Spinal cord (tissue), 10 donors: ENCODE results near the gene RPS6KA4. TPM values are rescaled to one million over a fixed set of nuclear protein-coding genes. Genes with fewer than 3 reads are reported as not detected.
"Not testable (repeated sequence)": the region's sequence is repeated elsewhere in the genome, so short reads cannot be mapped to it uniquely, and the experiment has no call there.

ENCODE experiments used
- DNase-seq, 6 donors: peaks; one replicate each; pipeline versions ENCODE4 v3.0.0 to v3.0.0-alpha.2; 2013 to 2015; ENCODE audit warnings: low spot score in 6 of 6, low read depth in 4 of 6
- H3K27ac ChIP-seq: one replicate; pipeline ENCODE4 v1.5.1; 2013; ENCODE audit warnings: low read depth, low read length, control low read depth
- H3K27me3 ChIP-seq: one replicate; pipeline ENCODE4 v1.6.1; 2013; ENCODE audit warnings: low read length; ENCODE audit not compliant: control insufficient read depth, insufficient read depth
- H3K36me3 ChIP-seq: one replicate; pipeline ENCODE4 v1.6.1; 2013; ENCODE audit warnings: low read length; ENCODE audit not compliant: control insufficient read depth, insufficient read depth
- H3K4me1 ChIP-seq: one replicate; pipeline ENCODE4 v1.6.1; 2013; ENCODE audit warnings: low read length; ENCODE audit not compliant: control insufficient read depth, insufficient read depth
- H3K4me3 ChIP-seq: one replicate; pipeline ENCODE4 v1.5.1; 2013; ENCODE audit warnings: low read depth, low read length, control low read depth
- H3K9me3 ChIP-seq: one replicate; pipeline ENCODE4 v1.6.1; 2013; ENCODE audit warnings: low read length; ENCODE audit not compliant: control insufficient read depth, insufficient read depth
- WGBS: methylation state at CpG from one replicate; pipeline ENCODE4 v1.1.5; 2013; ENCODE audit warnings: missing lambda C conversion rate; ENCODE audit not compliant: insufficient coverage; 5-methylcytosine and 5-hydroxymethylcytosine counted together
- polyA plus RNA-seq, 2 donors: library from polyadenylated mRNA; unstranded; fragments of 120-200 nt; gene quantifications; one replicate each; pipeline ENCODE4 v1.2.1, GENCODE V29; 2013; ENCODE audit not compliant: insufficient read length in 2 of 2
- total RNA-seq, 2 donors: library from RNA; depleted of rRNA in 1 of 2; stranded (reverse); fragments of 120-200 nt in 1 of 2; fragments of >200 nt in 1 of 2; gene quantifications; one replicate each; pipeline versions ENCODE4 v1.2.3 to v1.2.4, GENCODE V29; 2013 to 2014
- donor health status: healthy.

Gene RPS6KA4
- total and polyA plus RNA-seq, 4 donors, result 11.3 to 27.2 (median 20.6) TPM

GRCh38 chr11:64317325-64317960 lies 41.5 kb upstream of the RPS6KA4 start, which contains the start of gene TRMT112:
TRMT112 (minus strand) TSS chr11:64317559; CDS start chr11:64317526, 33 bp downstream.
- peak; percentile 93 to 100 (median 95) for DNase-seq
- H3K4me3 ChIP-seq, result peak within 1 kb of the TSS; percentile 98
- peak within 1 kb of the TSS; percentile 100 for H3K27ac ChIP-seq
- peaks cover 24% of the 10 kb centered on the region for H3K4me1 ChIP-seq
- H3K36me3 ChIP-seq, result peaks cover 64% of the 10 kb centered on the region
- H3K27me3 ChIP-seq, result no peaks in the 10 kb centered on the region
- no peaks in the 10 kb centered on the region for H3K9me3 ChIP-seq
- under 1% methylated on average over 43 of the region's 43 CpGs for WGBS

GRCh38 chr11:64317961-64318765 lies 40.8 kb upstream of the RPS6KA4 start, which contains the start of gene PRDX5:
PRDX5 (plus strand) TSS chr11:64318121; CDS start chr11:64318216, 95 bp downstream.
- 0% methylated on average over 51 of the region's 61 CpGs for WGBS
- H3K36me3 ChIP-seq, result peaks cover 64% of the 10 kb centered on the region
- H3K9me3 ChIP-seq, result no peaks in the 10 kb centered on the region
- H3K27ac ChIP-seq, result peak within 1 kb of the TSS; percentile 100
- DNase-seq, result peak; percentile 90 to 99 (median 94)
- H3K27me3 ChIP-seq, result no peaks in the 10 kb centered on the region
- peak within 1 kb of the TSS; percentile 98 for H3K4me3 ChIP-seq
- H3K4me1 ChIP-seq, result peaks cover 24% of the 10 kb centered on the region

GRCh38 chr11:64318766-64319761 lies 39.9 kb upstream of the RPS6KA4 start:
- H3K27me3 ChIP-seq, result no peaks in the 10 kb centered on the region
- H3K36me3 ChIP-seq, result peaks cover 65% of the 10 kb centered on the region
- H3K4me3 ChIP-seq, result peak overlapping the region; percentile 98
- DNase-seq, result no peak
- 15% methylated on average over 9 of the region's 19 CpGs for WGBS
- H3K9me3 ChIP-seq, result no peaks in the 10 kb centered on the region
- no peak overlapping the region for H3K27ac ChIP-seq
- peaks cover 24% of the 10 kb centered on the region for H3K4me1 ChIP-seq

GRCh38 chr11:64320556-64320955 lies 38.4 kb upstream of the RPS6KA4 start:
- H3K4me3 ChIP-seq, result no peak overlapping the region
- H3K27me3 ChIP-seq, result no peaks in the 10 kb centered on the region
- WGBS, result 87% methylated on average over 5 of the region's 7 CpGs
- peaks cover 53% of the 10 kb centered on the region for H3K36me3 ChIP-seq
- DNase-seq, result no peak
- no peaks in the 10 kb centered on the region for H3K9me3 ChIP-seq
- no peak overlapping the region for H3K27ac ChIP-seq
- H3K4me1 ChIP-seq, result peaks cover 24% of the 10 kb centered on the region

GRCh38 chr11:64321026-64321425 lies 37.9 kb upstream of the RPS6KA4 start:
- H3K36me3 ChIP-seq, result peaks cover 48% of the 10 kb centered on the region
- peaks cover 22% of the 10 kb centered on the region for H3K4me1 ChIP-seq
- H3K27ac ChIP-seq, result no peak overlapping the region
- H3K9me3 ChIP-seq, result no peaks in the 10 kb centered on the region
- H3K4me3 ChIP-seq, result no peak overlapping the region
- WGBS, result 88% methylated on average over 4 of the region's 5 CpGs
- H3K27me3 ChIP-seq, result no peaks in the 10 kb centered on the region
- no peak for DNase-seq

- Histone ChIP-seq H3K27ac (no peak overlapping the region), H3K4me1 (peaks cover 17% of the 10 kb centered on the region), H3K27me3 (no peaks in the 10 kb centered on the region), H3K9me3 (no peaks in the 10 kb centered on the region), H3K4me3 (no peak overlapping the region), H3K36me3 (peaks cover 44% of the 10 kb centered on the region)
- 63% methylated on average over 5 of the region's 5 CpGs for WGBS
- no peak for DNase-seq
Observed at GRCh38 chr11:64321533-64321932, 37.4 kb upstream of the RPS6KA4 start.

- WGBS, result 77% methylated on average over 6 of the region's 7 CpGs
- Histone ChIP-seq H3K36me3 (peaks cover 40% of the 10 kb centered on the region), H3K27me3 (no peaks in the 10 kb centered on the region), H3K27ac (no peak overlapping the region), H3K4me3 (no peak overlapping the region), H3K4me1 (peaks cover 10% of the 10 kb centered on the region), H3K9me3 (no peaks in the 10 kb centered on the region)
- no peak for DNase-seq
Observed at GRCh38 chr11:64322925-64323260, 36.1 kb upstream of the RPS6KA4 start.

- H3K27ac ChIP-seq, result no peak overlapping the region
Observed at GRCh38 chr11:64323373-64323772, 35.6 kb upstream of the RPS6KA4 start.

GRCh38 chr11:64323984-64324383 lies 35.0 kb upstream of the RPS6KA4 start:
- H3K4me3 ChIP-seq, H3K27ac ChIP-seq, H3K9me3 ChIP-seq, H3K4me1 ChIP-seq, H3K27me3 ChIP-seq, DNase-seq: not testable (repeated sequence)
- WGBS, result 91% methylated on average over 4 of the region's 4 CpGs
- peaks cover 40% of the 10 kb centered on the region for H3K36me3 ChIP-seq

More at GRCh38 chr11:64323373-64323772, 35.6 kb upstream of the RPS6KA4 start:
- 70% methylated on average over 3 of the region's 5 CpGs for WGBS
- Histone ChIP-seq H3K36me3 (peaks cover 40% of the 10 kb centered on the region), H3K9me3 (no peaks in the 10 kb centered on the region), H3K4me3 (no peak overlapping the region), H3K4me1 (peaks cover 10% of the 10 kb centered on the region), H3K27me3 (no peaks in the 10 kb centered on the region)
- DNase-seq, result no peak
